ENCODE results near the gene ZNF500.
"Not testable (repeated sequence)": the region's sequence is repeated elsewhere in the genome, so short reads cannot be mapped to it uniquely, and the experiment has no call there.

The ZNF500 gene

GRCh38 chr16:4795828-4796572 is 29.0 kb upstream of the ZNF500 start:
- DNase-seq = no peak

GRCh38 chr16:4795181-4795827 is 28.3 kb upstream of the ZNF500 start, which contains the start of gene SMIM22:
Gene SMIM22, plus strand, starts transcription at chr16:4795369. Its CDS starts 366 bp downstream, at chr16:4795735.
- DNase-seq = no peak

GRCh38 chr16:4792951-4793513 is 26.1 kb upstream of the ZNF500 start:
- DNase-seq = no peak

- no peak for DNase-seq
These were observed 23.9 kb upstream of the ZNF500 start for GRCh38 chr16:4790871-4791270.

GRCh38 chr16:4790261-4790660 is 23.3 kb upstream of the ZNF500 start:
- DNase-seq = no peak

- no peak for DNase-seq
These were observed 21.9 kb upstream of the ZNF500 start for GRCh38 chr16:4788910-4789309.

- no peak for DNase-seq
These were observed 21.5 kb upstream of the ZNF500 start for GRCh38 chr16:4788489-4788889.

- no peak for DNase-seq
These were observed 20.9 kb upstream of the ZNF500 start, which contains the start of gene SEPTIN12 for GRCh38 chr16:4787627-4788482. Gene SEPTIN12, minus strand, starts transcription at chr16:4788345. Its CDS starts 700 bp downstream, at chr16:4787645.

GRCh38 chr16:4787068-4787467 is 20.1 kb upstream of the ZNF500 start:
- DNase-seq = no peak

- no peak for DNase-seq
These were observed 18.9 kb upstream of the ZNF500 start for GRCh38 chr16:4785758-4786433.

- DNase-seq = not testable (repeated sequence)
These were observed 17.6 kb upstream of the ZNF500 start for GRCh38 chr16:4784444-4784987.

GRCh38 chr16:4783951-4784336 is 17.0 kb upstream of the ZNF500 start:
- no peak for DNase-seq

GRCh38 chr16:4783251-4783950 is 16.4 kb upstream of the ZNF500 start:
- DNase-seq = no peak

GRCh38 chr16:4780235-4780634 is 13.3 kb upstream of the ZNF500 start:
- DNase-seq = no peak

GRCh38 chr16:4778050-4778392 is 11.1 kb upstream of the ZNF500 start:
- DNase-seq = no peak

GRCh38 chr16:4777339-4778049 is 10.5 kb upstream of the ZNF500 start:
- no peak for DNase-seq

GRCh38 chr16:4776141-4776705 is 9.3 kb upstream of the ZNF500 start:
- DNase-seq = no peak

GRCh38 chr16:4775005-4775404 is 8.0 kb upstream of the ZNF500 start:
- no peak for DNase-seq

- DNase-seq = no peak
These were observed 5.4 kb upstream of the ZNF500 start for GRCh38 chr16:4772351-4772750.

GRCh38 chr16:4771646-4772045 is 4.7 kb upstream of the ZNF500 start:
- DNase-seq = no peak

- DNase-seq = no peak
These were observed 2.3 kb upstream of the ZNF500 start for GRCh38 chr16:4769306-4769638.
